H1 (cell line): ENCODE results near the gene TNRC6A. TPM values are rescaled to one million over a fixed set of nuclear protein-coding genes. Genes with fewer than 3 reads are reported as not detected.

Source experiments
- CHD1 ChIP-seq: IDR thresholded peaks from 2 replicates; pipeline ENCODE4 v1.6.1; 2012; ENCODE audit warnings: low read depth, low read length, improper control_type of control experiment
- GTF2F1 ChIP-seq: IDR thresholded peaks from 2 replicates; pipeline ENCODE4 v1.6.1; 2012; ENCODE audit warnings: low read depth, low read length, improper control_type of control experiment, borderline replicate concordance
- PHF8 ChIP-seq: fragments of 200-600 bp; sonication (generic); conservative IDR thresholded peaks from 2 replicates; pipeline ENCODE4 v1.7.1; 2012; ENCODE audit warnings: low read depth, mild to moderate bottlenecking, inconsistent platforms, low read length, moderate library complexity
- RNF2 ChIP-seq: fragments of 200-900, 300-1000 bp; sonication (generic); IDR thresholded peaks from 2 replicates; pipeline ENCODE4 v1.7.1; 2016; ENCODE audit warnings: borderline replicate concordance, low read depth, mild to moderate bottlenecking, antibody characterized with exemption, low read length; ENCODE audit not compliant: poor library complexity, severe bottlenecking; ENCODE audit errors: missing control alignments
- TAF7 ChIP-seq: optimal IDR thresholded peaks from 2 replicates; pipeline ENCODE3; 2011; ENCODE audit warnings: low read depth, mild to moderate bottlenecking, inconsistent platforms, low read length, moderate library complexity, borderline replicate concordance
- polyA plus RNA-seq, 7 experiments: library from polyadenylated mRNA; depleted of rRNA in 3 of 7; stranded (reverse) in 5 of 7; unstranded in 2 of 7; fragments of >200 nt in 5 of 7; fragments of 200-250 nt in 2 of 7; gene quantifications; 1 replicate in 5 of 7; 2 replicates in 1 of 7; 4 replicates in 1 of 7; pipeline versions ENCODE4 v1.2.1 to v1.2.3, GENCODE V29; 2011 to 2013; ENCODE audit warnings: missing spikeins in 2 of 7, mixed read lengths in 2 of 7
- total RNA-seq: library from RNA; stranded (reverse); fragmentation: NEBNext Ultra II Directional; extraction: Animal tissue kit (Norgen Biotek cat#: 25700); gene quantifications from 2 replicates; pipeline ENCODE4 v1.2.1, GENCODE V29; 2021

Gene TNRC6A
- total and polyA plus RNA-seq, 2 of the 8 experiments (the other 6 are each of a cell fraction or from before 2014, with no cell fraction given), result 67.6 to 103 TPM

- no peak for TF ChIP-seq TAF7
- no peak for TF ChIP-seq PHF8
- TF ChIP-seq RNF2, result no peak
- no peak for TF ChIP-seq GTF2F1
- TF ChIP-seq CHD1, result no peak
Observed at GRCh38 chr16:24737391-24737871, 8.0 kb downstream of the TNRC6A start (continued).
